Omental fat pad (tissue), 4 donors: ENCODE data around the gene PREP. TPM values are rescaled to one million over a fixed set of nuclear protein-coding genes. Genes with fewer than 3 reads are reported as not detected.

Experiments
- ATAC-seq: fragments of 150-250 bp; one replicate; pipeline ENCODE4 v1.9.1; 2016; ENCODE audit warnings: mild to moderate bottlenecking, moderate library complexity; ENCODE audit not compliant: low FRiP score
- DNase-seq: peaks from one replicate; pipeline ENCODE4 v3.0.0-alpha.2; 2019; ENCODE audit warnings: low spot score
- total RNA-seq, 4 donors: library from RNA; depleted of rRNA; stranded (reverse); fragments of >200 nt; gene quantifications; one replicate each; pipeline ENCODE4 v1.1.0, GENCODE V29; 2016
- TF ChIP-seq, protein P1 (sequence below), 3 donors: fragments of 450-650 bp; IDR thresholded peaks; one replicate each; pipeline ENCODE4 v1.5.1; 2016 to 2017; ENCODE audit warnings: antibody characterized with exemption in 3 of 3, mild to moderate bottlenecking in 3 of 3, moderate library complexity in 2 of 3

The PREP gene
- total RNA-seq, 4 donors from 2014 or later: 18.1 to 29.9 (median 23.6) TPM

DNA sequence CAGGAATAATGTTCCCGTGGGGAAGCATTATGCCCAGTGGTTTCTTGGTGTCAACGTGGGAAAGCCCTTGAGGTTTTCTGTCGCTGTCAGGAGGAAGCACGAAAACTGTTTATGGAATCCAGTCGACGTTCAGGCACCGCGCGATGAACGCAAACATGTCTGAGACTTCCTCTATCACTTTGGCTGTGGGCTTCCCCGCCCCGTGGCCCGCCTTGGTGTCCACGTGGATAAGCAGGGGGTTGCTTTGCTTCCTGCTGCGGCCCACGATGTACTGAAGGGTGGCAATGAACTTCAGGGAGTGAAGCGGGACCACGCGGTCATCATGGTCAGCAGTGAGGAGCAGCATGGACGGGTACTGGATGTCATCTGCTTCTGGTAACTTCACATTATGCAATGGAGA lies 124.8 kb downstream of the PREP start:
- DNase-seq: no peak
- TF ChIP-seq, protein P1, sequence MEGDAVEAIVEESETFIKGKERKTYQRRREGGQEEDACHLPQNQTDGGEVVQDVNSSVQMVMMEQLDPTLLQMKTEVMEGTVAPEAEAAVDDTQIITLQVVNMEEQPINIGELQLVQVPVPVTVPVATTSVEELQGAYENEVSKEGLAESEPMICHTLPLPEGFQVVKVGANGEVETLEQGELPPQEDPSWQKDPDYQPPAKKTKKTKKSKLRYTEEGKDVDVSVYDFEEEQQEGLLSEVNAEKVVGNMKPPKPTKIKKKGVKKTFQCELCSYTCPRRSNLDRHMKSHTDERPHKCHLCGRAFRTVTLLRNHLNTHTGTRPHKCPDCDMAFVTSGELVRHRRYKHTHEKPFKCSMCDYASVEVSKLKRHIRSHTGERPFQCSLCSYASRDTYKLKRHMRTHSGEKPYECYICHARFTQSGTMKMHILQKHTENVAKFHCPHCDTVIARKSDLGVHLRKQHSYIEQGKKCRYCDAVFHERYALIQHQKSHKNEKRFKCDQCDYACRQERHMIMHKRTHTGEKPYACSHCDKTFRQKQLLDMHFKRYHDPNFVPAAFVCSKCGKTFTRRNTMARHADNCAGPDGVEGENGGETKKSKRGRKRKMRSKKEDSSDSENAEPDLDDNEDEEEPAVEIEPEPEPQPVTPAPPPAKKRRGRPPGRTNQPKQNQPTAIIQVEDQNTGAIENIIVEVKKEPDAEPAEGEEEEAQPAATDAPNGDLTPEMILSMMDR (IDR thresholded peaks at IDR 0.05): no peak
- no peak for ATAC-seq

DNA sequence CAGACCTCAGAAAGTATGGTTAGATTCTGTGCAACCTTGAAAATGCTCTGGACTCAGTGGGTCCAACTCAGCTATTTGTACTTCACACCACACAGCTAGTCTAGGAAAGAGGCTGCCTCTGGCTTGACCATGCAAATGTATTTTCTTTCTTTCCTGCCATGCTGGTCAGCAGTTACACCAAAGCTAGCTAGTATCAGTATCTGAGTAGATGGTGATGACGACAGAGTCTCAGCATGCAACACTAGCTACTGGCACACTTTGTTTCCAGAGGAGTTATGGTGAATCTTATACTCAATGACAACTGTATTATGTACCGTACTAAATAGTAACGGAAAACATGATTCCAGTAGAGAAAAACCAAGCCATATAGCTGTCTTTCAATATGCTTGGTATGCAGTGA lies 126.5 kb downstream of the PREP start:
- DNase-seq (no peak), ATAC-seq (no peak)
- TF ChIP-seq, protein P1 (IDR thresholded peaks at IDR 0.05): no peak

DNA sequence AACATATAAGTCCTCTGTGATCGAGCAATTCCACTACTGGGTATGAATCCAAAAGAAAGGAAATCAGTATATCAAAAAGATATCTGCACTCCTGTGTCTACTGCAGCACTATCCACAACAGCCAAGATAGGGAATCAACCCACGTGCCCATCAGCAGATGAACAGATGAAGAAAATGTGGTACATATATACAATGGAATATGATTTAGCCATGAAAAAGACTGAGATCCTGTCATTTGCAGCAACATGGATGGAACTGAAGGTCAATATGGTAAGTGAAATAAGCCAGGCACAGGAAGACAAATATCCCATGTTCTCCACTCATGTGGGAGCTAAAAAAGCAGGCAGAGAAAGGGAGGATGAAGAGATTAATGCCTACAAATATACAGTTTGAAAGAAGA lies 127.3 kb downstream of the PREP start:
- DNase-seq (no peak), ATAC-seq (no peak)
- TF ChIP-seq, protein P1 (IDR thresholded peaks at IDR 0.05): no peak

DNA sequence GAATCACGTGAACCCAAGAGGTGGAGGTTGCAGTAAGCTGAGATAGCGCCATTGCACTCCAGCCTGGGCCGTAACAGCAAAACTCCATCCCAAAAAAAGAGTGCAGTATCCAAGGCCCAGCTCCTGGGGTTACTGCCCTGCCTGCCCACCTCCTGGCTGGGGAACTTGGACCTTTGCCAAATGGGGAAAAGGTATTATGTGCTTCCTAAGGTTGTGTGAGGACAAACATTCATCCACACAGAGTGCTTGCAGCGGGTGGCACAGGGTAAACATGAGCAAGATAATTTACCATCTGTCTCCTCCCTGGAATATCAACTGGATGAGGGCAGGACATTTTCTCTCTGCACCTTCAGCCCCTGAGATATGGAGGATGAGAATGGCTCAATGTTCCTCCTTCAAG lies 128.2 kb downstream of the PREP start:
- DNase-seq (no peak), ATAC-seq (no peak)
- TF ChIP-seq, protein P1 (IDR thresholded peaks at IDR 0.05): no peak

DNA sequence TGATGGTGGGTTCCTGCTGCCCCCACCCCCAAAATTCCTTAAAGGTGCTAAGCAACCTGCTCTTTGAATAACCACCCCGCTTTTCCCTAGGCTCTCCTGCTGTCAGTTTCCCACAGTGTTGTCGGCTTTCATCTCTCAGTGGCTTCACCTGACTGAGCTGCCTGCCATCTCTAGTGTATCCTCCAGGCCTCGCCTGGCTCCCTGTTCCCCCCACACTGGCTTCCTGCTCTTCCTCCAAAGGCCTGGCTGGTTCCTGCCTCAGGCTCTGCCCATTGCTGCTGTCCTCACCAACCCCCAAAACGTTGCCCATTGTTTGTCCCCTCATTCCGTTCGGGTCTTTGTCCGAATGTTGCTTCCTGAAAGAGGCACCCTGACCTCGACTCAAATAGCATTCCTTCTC lies 129.3 kb downstream of the PREP start:
- TF ChIP-seq, protein P1 (IDR thresholded peaks at IDR 0.05): no peak
- DNase-seq (no peak), ATAC-seq (no peak)

DNA sequence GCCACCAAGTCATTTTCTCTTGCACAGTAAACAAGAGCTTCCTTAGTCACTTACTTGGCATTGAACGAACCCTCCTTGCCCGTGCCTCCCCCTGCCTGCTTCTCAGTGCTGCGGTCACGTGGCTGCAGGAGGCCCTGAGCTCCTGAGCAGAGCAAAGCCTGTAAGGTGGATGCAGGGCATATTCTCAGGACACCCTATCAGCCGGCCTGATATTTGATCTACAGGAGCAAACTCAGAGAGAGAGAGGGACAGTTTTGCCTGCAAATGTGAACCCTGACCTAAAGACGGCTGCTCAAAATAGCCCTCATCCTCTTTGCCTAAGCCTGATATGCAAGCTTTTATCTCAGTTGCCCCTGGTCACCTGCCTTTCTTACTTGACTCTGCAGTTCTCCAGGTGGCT lies 130.1 kb downstream of the PREP start:
- DNase-seq (no peak), ATAC-seq (no peak)
- TF ChIP-seq, protein P1 (IDR thresholded peaks at IDR 0.05): no peak

DNA sequence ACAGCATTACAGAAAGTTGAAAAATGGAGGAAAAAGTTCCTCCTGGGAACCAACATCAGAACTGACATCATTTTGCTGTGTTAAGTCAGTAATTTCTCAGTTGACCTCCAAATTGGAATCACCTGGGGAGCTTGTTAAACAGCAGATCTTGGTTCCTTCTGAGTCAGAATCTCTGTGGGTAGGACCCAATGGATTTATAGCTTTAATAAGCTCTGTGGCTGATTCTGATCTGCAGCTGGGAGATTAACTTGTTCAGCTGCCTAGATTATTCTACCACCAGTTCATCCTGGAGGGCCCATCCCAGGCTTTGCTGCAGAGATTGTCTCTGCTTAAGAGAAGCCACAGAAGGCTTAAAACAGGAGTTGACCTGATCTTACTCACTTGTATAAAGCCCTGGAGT lies 132.4 kb downstream of the PREP start:
- TF ChIP-seq, protein P1 (IDR thresholded peaks at IDR 0.05): no peak
- ATAC-seq: no peak
- no peak for DNase-seq
